Nephron progenitor cell (in vitro differentiated cells): ENCODE data around the gene CCDC146.

Source experiments
- DNase-seq: peaks from one replicate; pipeline ENCODE4 v3.0.0; 2021
- H3K27ac Mint-ChIP-seq: 2 replicates; pipeline ENCODE4 v1.8.0; 2021; ENCODE audit warnings: mild to moderate bottlenecking, moderate library complexity, mixed read lengths
- H3K27me3 Mint-ChIP-seq: 2 replicates; pipeline ENCODE4 v1.8.0; 2021; ENCODE audit warnings: mild to moderate bottlenecking, low read depth, mixed read lengths; ENCODE audit not compliant: poor library complexity
- H3K36me3 Mint-ChIP-seq: 2 replicates; pipeline ENCODE4 v1.8.0; 2021; ENCODE audit warnings: low read depth, mixed read lengths
- H3K4me1 Mint-ChIP-seq: 2 replicates; pipeline ENCODE4 v1.8.0; 2021; ENCODE audit warnings: mixed read lengths
- H3K4me3 Mint-ChIP-seq: 2 replicates; pipeline ENCODE4 v1.8.0; 2021; ENCODE audit warnings: mild to moderate bottlenecking, moderate library complexity, mixed read lengths
- H3K9me3 Mint-ChIP-seq: 2 replicates; pipeline ENCODE4 v1.8.0; 2021; ENCODE audit warnings: mild to moderate bottlenecking, moderate library complexity, mixed read lengths
- CTCF ChIP-seq: fragments of 200-600 bp; sonication (generic); IDR thresholded peaks from 2 replicates; pipeline ENCODE4 v1.5.0; 2021; ENCODE audit warnings: antibody characterized with exemption

Gene CCDC146

GRCh38 chr7:77313085-77313484 is 190.7 kb downstream of the CCDC146 start:
- H3K4me3 Mint-ChIP-seq = no peak overlapping the region

DNA sequence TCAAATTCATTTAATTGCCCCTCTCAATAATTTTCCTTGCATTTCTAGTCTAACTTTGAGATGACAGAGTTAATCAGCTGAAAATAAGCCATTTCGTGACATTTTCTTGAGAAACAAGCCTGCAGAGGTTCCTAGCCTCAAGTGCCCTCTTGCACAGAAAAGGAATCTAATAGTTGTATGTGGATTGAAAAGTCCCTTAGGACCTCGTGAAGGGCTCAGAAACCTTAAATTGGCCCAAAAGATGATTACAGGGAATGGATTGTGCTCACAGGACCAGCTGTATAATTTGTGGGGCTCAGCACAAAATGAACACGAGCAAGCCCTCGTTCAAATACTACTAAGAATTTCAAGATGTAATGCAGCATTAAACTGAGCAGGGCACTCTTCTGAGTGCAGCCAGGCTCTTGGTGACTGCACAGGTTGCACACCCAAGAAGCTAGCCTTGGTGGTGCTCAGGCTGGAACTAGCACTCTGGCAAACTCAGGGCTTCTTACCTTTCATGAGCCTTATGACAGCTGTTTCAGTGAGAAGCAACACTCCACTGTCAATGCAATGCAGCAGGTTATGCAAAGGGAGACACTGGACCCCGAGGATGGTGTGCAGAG is 191.6 kb downstream of the CCDC146 start:
- H3K36me3 Mint-ChIP-seq = no peaks in the 10 kb centered on the region
- no peaks in the 10 kb centered on the region for H3K9me3 Mint-ChIP-seq
- H3K4me3 Mint-ChIP-seq = no peak overlapping the region
- DNase-seq = no peak
- peaks cover 2% of the 10 kb centered on the region for H3K27me3 Mint-ChIP-seq
- no peaks in the 10 kb centered on the region for H3K4me1 Mint-ChIP-seq
- H3K27ac Mint-ChIP-seq = no peak overlapping the region
- no peak for TF ChIP-seq CTCF

More at GRCh38 chr7:77313085-77313484, 190.7 kb downstream of the CCDC146 start:
- no peaks in the 10 kb centered on the region for H3K9me3 Mint-ChIP-seq
- no peaks in the 10 kb centered on the region for H3K36me3 Mint-ChIP-seq
- no peak for TF ChIP-seq CTCF
- H3K4me1 Mint-ChIP-seq = no peaks in the 10 kb centered on the region
- no peak overlapping the region for H3K27ac Mint-ChIP-seq
- no peak for DNase-seq
- peaks cover 2% of the 10 kb centered on the region for H3K27me3 Mint-ChIP-seq

- TF ChIP-seq CTCF = no peak
- Mint-ChIP-seq H3K4me3 (no peak overlapping the region), H3K27me3 (peaks cover 2% of the 10 kb centered on the region), H3K27ac (no peak overlapping the region), H3K9me3 (no peaks in the 10 kb centered on the region), H3K36me3 (no peaks in the 10 kb centered on the region), H3K4me1 (no peaks in the 10 kb centered on the region)
- DNase-seq = no peak
Observed at GRCh38 chr7:77315182-77315591, 192.8 kb downstream of the CCDC146 start.

- H3K36me3 Mint-ChIP-seq = no peaks in the 10 kb centered on the region
Observed at GRCh38 chr7:77316219-77316978, 194.0 kb downstream of the CCDC146 start.

DNA sequence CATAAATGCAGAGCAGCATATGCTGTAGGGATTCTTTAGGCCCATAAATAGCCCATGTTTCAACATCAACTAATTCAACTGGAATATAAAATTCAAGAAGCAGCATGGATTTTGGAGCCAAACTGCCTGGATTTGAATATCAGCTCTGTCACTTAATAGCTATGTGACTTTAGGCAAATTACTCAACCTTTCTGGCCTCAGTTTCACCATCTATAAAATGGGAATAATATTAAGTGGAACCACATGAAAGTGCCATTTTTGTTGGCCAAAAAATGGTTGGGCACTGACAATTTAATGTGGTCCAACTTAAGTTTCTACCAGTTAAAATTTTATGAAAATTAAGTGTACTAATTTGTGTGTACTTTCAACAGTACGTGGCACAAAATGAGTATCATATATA is 195.6 kb downstream of the CCDC146 start:
- no peak overlapping the region for H3K27ac Mint-ChIP-seq
- no peaks in the 10 kb centered on the region for H3K36me3 Mint-ChIP-seq
- H3K4me1 Mint-ChIP-seq = peaks cover 16% of the 10 kb centered on the region
- DNase-seq = no peak
- no peak overlapping the region for H3K4me3 Mint-ChIP-seq
- no peaks in the 10 kb centered on the region for H3K9me3 Mint-ChIP-seq
- TF ChIP-seq CTCF = no peak
- peaks cover 7% of the 10 kb centered on the region for H3K27me3 Mint-ChIP-seq

More at GRCh38 chr7:77316219-77316978, 194.0 kb downstream of the CCDC146 start:
- Mint-ChIP-seq H3K4me1 (peaks cover 8% of the 10 kb centered on the region), H3K9me3 (no peaks in the 10 kb centered on the region), H3K27ac (no peak overlapping the region), H3K27me3 (peaks cover 2% of the 10 kb centered on the region), H3K4me3 (no peak overlapping the region)
- no peak for TF ChIP-seq CTCF
- DNase-seq = no peak
